HG03095 (cell line): ENCODE measurements around the gene SIRT3.

Source experiments
- ATAC-seq: cut with Tn5 transposase; IDR thresholded peaks from one replicate; pipeline ENCODE4 v1.9.1; 2021; ENCODE audit warnings: moderate library complexity; ENCODE audit not compliant: unreplicated experiment

SIRT3 gene

DNA sequence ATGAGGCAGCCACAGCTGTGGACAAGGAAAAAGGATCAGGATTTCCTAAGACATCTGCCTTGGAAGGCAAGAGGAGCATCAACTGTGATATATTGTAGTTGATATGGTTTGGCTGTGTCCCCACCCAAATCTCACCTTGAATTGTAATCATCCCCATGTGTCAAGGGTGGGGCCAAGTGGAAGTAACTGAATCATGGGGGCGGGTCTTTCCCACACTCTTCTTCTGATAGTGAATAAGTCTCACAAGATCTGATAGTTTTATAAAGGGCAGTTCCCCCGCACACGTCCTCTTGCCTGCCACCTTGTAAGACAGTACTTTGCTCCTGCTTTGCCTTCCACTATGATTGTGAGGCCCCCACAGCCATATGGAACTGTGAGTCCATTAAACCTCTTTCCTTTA, 18.4 kb downstream of the SIRT3 start:
- ATAC-seq: no peak

- ATAC-seq: no peak
Observed at GRCh38 chr11:216081-216974, 19.8 kb downstream of the SIRT3 start.

DNA sequence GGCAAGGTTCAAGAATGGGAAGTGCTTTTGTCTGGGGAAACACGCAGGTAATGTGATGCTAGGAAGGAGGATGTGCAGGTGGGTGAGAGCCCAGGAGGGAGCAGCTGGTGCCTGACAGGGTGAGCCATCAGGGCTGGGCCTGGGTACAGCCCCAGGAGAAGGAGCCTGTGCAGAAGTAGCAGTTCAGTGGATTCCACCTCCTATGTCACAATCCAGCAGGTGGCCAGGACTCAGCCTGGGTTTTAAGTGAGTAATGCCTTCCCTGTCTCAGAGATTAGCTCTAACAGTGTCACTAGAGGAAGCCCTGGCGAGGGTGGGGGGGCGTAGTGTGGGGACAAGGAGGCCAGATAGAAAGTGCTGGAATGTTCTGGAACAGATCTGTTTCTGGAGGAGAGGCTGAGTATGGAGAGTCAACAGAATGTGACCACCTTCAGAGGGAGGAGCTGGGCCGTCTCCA, 20.5 kb downstream of the SIRT3 start:
- ATAC-seq: no peak

- no peak for ATAC-seq
Observed at GRCh38 chr11:214083-214482, 22.1 kb downstream of the SIRT3 start.

GRCh38 chr11:213111-213510, 23.0 kb downstream of the SIRT3 start:
- no peak for ATAC-seq

- no peak for ATAC-seq
Observed at GRCh38 chr11:212150-213100, 23.7 kb downstream of the SIRT3 start.

DNA sequence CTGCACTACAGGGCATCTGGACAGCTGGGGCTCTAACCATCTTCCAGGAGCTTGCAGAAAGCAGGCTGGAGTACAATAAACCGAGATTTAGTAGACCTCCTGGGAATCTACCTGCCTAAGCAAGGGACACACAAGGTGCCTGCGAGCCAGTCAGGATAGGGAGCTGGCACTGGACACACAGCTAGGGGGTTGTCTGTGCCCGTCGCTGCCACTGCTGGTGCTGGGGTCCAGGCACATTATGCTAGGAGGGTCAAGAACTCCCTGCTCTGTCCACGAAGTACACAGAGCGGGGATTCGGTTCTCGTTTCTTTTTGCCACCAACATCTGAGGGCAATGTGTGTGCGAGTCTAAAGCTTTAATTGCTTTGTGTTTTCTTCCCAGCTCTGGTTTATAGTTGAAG, 24.4 kb downstream of the SIRT3 start:
- ATAC-seq: no peak

DNA sequence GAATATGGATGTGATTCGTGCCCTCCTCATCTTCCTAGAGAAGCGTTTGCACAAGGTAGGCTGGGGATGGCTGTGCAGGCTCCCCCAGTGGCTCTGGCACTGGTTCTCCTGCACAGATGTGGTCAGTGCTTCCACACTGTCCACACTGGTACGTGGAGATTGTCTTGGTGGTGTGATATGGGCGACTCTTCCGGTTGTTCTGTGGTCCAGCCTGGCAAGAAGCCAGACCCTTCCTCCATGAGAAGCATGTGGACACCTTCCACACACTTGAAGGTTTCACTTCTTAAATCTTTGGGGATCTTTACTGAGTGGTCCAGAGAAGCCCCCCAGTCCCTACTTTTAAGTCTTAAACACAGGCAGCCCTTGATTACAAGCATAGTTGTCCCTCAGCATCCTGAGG, 24.8 kb downstream of the SIRT3 start:
- ATAC-seq: no peak

- ATAC-seq: no peak
Observed at GRCh38 chr11:210803-211180, 25.4 kb downstream of the SIRT3 start.

DNA sequence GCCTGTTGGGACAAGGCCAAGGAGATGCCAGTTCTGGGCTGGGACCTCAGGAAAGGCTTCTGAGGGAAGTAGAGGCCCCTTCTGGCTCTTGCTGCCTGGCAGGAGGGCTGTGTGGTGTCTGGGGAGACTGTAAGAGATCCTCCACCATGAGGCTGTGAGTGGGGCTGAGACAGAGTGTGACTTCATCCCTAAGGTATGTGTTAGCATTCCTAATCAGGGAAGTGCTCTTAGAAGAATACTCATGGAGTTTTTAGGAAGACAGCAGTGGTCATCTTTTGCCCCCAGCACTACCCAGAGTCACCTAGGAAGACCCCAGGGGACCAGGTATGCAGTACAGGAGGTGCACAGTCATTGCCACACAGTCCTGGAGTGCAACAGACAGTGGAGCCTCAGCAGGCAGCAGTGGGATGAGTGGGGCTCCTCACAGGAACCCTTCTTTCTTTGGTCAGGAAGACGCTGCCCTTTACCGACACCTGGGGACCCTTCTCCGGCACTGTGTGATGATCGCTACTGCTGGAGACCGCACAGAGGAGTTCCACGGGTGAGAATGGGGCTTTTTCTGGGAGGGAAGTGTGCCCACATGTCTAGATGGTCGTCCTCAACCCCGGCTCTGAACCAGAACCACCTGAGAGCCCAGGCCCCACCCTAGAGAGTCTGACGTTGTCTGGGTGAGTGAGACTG, 25.9 kb downstream of the SIRT3 start:
- ATAC-seq: no peak

DNA sequence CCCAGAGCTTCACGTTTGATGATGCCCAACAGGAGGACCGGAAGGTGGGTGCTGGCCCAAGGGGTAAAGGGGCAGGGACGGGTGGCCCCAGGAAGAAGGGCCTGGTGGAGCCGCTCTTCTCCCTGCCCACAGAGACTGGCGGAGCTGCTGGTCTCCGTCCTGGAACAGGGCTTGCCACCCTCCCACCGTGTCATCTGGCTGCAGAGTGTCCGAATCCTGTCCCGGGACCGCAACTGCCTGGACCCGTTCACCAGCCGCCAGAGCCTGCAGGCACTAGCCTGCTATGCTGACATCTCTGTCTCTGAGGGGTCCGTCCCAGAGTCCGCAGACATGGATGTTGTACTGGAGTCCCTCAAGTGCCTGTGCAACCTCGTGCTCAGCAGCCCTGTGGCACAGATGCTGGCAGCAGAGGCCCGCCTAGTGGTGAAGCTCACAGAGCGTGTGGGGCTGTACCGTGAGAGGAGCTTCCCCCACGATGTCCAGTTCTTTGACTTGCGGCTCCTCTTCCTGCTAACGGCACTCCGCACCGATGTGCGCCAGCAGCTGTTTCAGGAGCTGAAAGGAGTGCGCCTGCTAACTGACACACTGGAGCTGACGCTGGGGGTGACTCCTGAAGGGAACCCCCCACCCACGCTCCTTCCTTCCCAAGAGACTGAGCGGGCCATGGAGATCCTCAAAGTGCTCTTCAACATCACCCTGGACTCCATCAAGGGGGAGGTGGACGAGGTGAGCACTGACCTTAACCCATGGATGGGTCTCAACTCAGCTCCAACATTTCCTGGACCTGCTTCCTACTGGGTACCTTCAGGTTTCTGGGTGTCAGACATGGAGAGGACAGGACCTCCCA, 26.6 kb downstream of the SIRT3 start:
- ATAC-seq: no peak

DNA sequence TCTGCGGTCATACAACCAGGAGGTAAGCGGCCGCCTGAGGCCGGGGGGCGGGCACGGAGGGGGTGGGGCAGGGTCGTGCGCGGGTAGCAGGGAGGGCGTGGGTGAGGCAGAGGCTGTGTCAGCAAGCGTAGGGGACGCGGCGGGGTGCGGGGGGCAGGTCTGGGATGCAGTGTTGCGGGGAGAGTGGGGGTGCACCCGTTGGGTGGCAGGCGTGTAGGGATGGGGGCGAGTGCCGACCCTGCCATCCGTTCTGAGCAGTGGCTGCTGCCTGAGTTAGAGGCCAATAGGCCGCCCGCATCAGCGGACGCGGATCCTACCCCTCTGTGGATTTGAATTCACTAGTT, 27.3 kb downstream of the SIRT3 start:
- no peak for ATAC-seq

DNA sequence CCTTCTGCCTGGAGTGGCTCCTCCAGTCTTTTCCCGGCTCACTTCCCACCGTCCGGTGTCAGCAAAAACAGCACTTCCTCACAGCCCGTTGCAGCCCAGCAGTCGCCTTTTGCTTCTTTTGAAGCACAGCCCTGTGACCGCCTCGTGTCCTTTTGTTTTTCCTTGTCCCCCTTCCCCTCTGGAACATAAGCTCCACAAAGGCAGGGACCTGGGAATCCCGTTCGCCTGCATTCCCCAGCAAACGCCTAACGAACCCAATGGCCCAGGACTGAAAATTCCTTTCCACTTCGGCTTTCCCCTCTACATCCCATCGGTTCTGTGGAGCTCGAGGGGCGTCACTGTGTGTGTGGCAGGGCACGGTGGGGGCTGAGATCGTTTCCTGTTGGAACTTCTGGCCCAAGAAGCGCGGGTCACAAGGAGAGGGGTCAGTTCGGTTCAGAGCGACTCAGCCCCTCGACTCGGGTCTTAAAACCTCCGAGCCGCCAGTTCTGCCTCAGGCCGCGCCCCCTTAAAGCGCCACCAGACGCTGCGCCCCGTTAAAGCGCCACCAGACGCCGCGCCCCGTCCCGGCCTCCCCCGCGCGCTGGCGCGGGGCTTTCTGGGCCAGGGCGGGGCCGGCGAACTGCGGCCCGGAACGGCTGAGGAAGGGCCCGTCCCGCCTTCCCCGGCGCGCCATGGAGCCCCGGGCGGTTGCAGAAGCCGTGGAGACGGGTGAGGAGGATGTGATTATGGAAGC, 27.8 kb downstream of the SIRT3 start:
- peak; percentile 38 for ATAC-seq

GRCh38 chr11:207863-208180, 28.3 kb downstream of the SIRT3 start:
- ATAC-seq: no peak

GRCh38 chr11:207208-207862, 28.8 kb downstream of the SIRT3 start, which contains the start of the genes BET1L and RIC8A:
TSS of gene BET1L (minus strand) at chr11:207399. CDS start at chr11:207321, 78 bp downstream.
TSS of gene RIC8A (plus strand) at chr11:207708. CDS start at chr11:208855, 1,147 bp downstream.
- peak; percentile 65 for ATAC-seq

- peak; percentile 1 for ATAC-seq
Observed at GRCh38 chr11:206526-207207, 29.5 kb downstream of the SIRT3 start.

- no peak for ATAC-seq
Observed at GRCh38 chr11:206002-206384, 30.1 kb downstream of the SIRT3 start.

- no peak for ATAC-seq
Observed at GRCh38 chr11:205221-206001, 30.7 kb downstream of the SIRT3 start.
